Cardiac muscle cell (in vitro differentiated cells and primary cell): ENCODE data around the gene ZSWIM3. TPM values are rescaled to one million over a fixed set of nuclear protein-coding genes. Genes with fewer than 3 reads are reported as not detected.

Experiments used
- DNase-seq, 2 donors: peaks; one replicate each; pipeline versions ENCODE4 v3.0.0 to v3.0.0-alpha.2; 2010 to 2017; ENCODE audit warnings: low read depth in 1 of 2, low spot score in 1 of 2
- H3K27ac ChIP-seq: fragments of 200-600 bp; sonication (generic); 2 replicates; pipeline ENCODE4 v1.5.1; 2016
- H3K27me3 ChIP-seq: fragments of 200-600 bp; sonication (generic); 2 replicates; pipeline ENCODE4 v1.6.0; 2016; ENCODE audit warnings: control low read depth
- H3K36me3 ChIP-seq: fragments of 200-600 bp; sonication (generic); 2 replicates; pipeline ENCODE4 v1.5.1; 2016; ENCODE audit warnings: control low read depth
- H3K4me1 ChIP-seq: fragments of 200-600 bp; sonication (generic); 2 replicates; pipeline ENCODE4 v1.8.1; 2017; ENCODE audit warnings: low read depth, mild to moderate bottlenecking, mixed run types
- H3K4me3 ChIP-seq: fragments of 200-600 bp; sonication (generic); 2 replicates; pipeline ENCODE4 v1.5.1; 2016; ENCODE audit warnings: mild to moderate bottlenecking
- H3K9me3 ChIP-seq: fragments of 200-600 bp; sonication (generic); 2 replicates; pipeline ENCODE4 v1.5.1; 2017; ENCODE audit warnings: low read depth, mild to moderate bottlenecking, control low read depth
- CTCF ChIP-seq: IDR thresholded peaks from 2 replicates; pipeline ENCODE4 v1.5.1; 2012; ENCODE audit warnings: low read depth, mild to moderate bottlenecking, low read length
- polyA plus RNA-seq: library from polyadenylated mRNA; unstranded; fragments of >200 nt; fragmentation: Nextera tagmentation; extraction: Ambion mirVana; gene quantifications from 2 replicates; pipeline ENCODE4 v1.2.1, GENCODE V29; 2016
- total RNA-seq: library from RNA; depleted of rRNA; stranded (reverse); fragments of >200 nt; gene quantifications from 2 replicates; pipeline ENCODE4 v1.2.3, GENCODE V29; 2016

Gene ZSWIM3
- total and polyA plus RNA-seq, 2 experiments from 2014 or later: 2.2 to 8.0 TPM

- no peak overlapping the region for H3K4me3 ChIP-seq
- no peaks in the 10 kb centered on the region for H3K9me3 ChIP-seq
- peaks cover 42% of the 10 kb centered on the region for H3K36me3 ChIP-seq
- no peak for TF ChIP-seq CTCF
- DNase-seq: no peak
- H3K27me3 ChIP-seq: no peaks in the 10 kb centered on the region
- H3K27ac ChIP-seq: no peak overlapping the region
- peaks cover 9% of the 10 kb centered on the region for H3K4me1 ChIP-seq
Measured at GRCh38 chr20:45892828-45893500, 35.5 kb downstream of the ZSWIM3 start.

GRCh38 chr20:45893831-45894230 is 36.4 kb downstream of the ZSWIM3 start:
- Histone ChIP-seq H3K36me3 (peaks cover 43% of the 10 kb centered on the region), H3K27ac (no peak overlapping the region), H3K27me3 (no peaks in the 10 kb centered on the region), H3K9me3 (no peaks in the 10 kb centered on the region), H3K4me1 (peaks cover 9% of the 10 kb centered on the region), H3K4me3 (no peak overlapping the region)
- no peak for DNase-seq
- TF ChIP-seq CTCF: no peak

GRCh38 chr20:45894797-45895196 is 37.4 kb downstream of the ZSWIM3 start:
- Histone ChIP-seq H3K27ac (no peak overlapping the region), H3K36me3 (peaks cover 49% of the 10 kb centered on the region), H3K27me3 (no peaks in the 10 kb centered on the region), H3K4me1 (peaks cover 3% of the 10 kb centered on the region), H3K9me3 (no peaks in the 10 kb centered on the region), H3K4me3 (no peak overlapping the region)
- TF ChIP-seq CTCF: no peak
- no peak for DNase-seq

- TF ChIP-seq CTCF: no peak
- peaks cover 3% of the 10 kb centered on the region for H3K4me1 ChIP-seq
- no peak overlapping the region for H3K4me3 ChIP-seq
- no peak for DNase-seq
- H3K9me3 ChIP-seq: no peaks in the 10 kb centered on the region
- H3K27ac ChIP-seq: no peak overlapping the region
- H3K27me3 ChIP-seq: no peaks in the 10 kb centered on the region
- peaks cover 61% of the 10 kb centered on the region for H3K36me3 ChIP-seq
Measured at GRCh38 chr20:45896641-45897161, 39.3 kb downstream of the ZSWIM3 start.

GRCh38 chr20:45897289-45897688 is 39.9 kb downstream of the ZSWIM3 start:
- no peak for TF ChIP-seq CTCF
- H3K36me3 ChIP-seq: peaks cover 64% of the 10 kb centered on the region
- H3K4me1 ChIP-seq: no peaks in the 10 kb centered on the region
- H3K9me3 ChIP-seq: no peaks in the 10 kb centered on the region
- no peak overlapping the region for H3K4me3 ChIP-seq
- H3K27me3 ChIP-seq: no peaks in the 10 kb centered on the region
- H3K27ac ChIP-seq: no peak overlapping the region
- DNase-seq: no peak
